Measurements from ENCODE around the gene DHRS13.
"Not testable (repeated sequence)": the region's sequence is repeated elsewhere in the genome, so short reads cannot be mapped to it uniquely, and the experiment has no call there.

The DHRS13 gene

DNA sequence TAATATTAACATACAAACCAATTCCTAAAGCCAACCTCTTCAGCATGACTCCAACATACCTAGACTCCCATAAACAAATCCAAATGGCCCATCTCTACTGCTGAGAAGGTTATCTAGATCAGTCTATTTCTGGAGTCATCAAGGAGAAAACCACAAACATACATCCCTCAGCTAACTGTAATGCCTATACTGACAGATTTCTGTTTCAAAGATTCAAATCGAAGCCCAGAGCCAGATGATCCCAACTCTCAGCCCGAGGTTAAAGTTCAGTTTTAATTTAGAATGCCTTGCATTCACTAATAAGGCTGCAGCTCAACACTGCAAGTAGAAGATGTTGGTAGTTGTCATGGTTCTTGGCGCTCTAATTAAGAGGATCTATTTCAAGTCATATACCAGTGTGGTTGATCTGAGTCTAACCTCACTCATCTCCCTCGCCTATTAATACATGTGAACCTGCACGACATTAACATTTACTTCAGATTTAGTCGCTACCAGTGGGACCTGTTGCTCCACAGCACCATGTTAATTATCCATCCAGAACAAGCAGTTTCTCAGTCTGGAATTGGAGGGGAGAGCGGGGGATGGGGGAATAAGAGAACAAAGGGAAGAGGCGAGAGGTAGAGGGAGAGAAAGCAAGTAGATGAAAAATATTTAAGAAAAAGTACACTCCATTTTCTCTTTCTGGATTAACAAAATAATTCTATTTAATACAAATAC is 33.0 kb upstream of the DHRS13 start:
- DNase-seq (ENCODE audit: low spot score), result no peak

DNA sequence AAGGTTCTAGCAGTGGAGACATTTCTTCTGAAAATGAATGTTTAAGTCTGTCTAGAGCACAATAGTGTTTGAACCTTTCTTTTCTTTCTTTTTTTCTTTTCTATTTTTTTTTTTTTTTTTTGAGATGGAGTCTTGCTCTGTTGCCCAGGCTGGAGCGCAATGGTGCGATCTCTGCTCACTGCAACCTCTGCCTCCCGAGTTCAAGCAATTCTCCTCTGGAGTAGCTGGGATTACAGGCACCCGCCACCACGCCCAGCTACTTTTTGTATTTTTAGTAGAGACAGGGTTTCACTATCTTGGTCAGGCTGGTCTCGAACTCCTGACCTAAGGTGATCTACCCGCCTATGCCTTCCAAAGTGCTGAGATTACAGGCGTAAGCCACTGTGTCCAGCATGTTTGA is 31.6 kb upstream of the DHRS13 start:
- not testable (repeated sequence) for DNase-seq (ENCODE audit: low spot score)

DNA sequence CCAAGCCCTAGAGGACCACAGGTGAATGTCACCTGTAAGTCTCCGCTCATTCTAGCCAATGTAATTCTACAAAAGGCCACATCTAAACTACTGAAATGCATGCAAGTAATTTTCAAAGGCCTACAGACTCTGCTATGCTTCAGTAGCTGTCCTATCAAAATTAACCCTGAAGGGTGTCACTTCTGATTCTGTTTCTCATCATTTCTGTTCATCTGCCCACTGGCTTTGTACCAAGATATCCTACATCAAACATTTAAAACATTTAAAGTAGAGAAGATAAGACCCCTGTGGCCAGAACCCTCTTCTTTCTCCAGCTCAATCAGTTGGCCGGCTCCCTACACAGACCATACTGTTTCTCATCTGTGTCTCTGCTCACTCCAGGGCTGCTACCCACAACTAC is 26.9 kb upstream of the DHRS13 start:
- no peak for DNase-seq (ENCODE audit: low spot score)

DNA sequence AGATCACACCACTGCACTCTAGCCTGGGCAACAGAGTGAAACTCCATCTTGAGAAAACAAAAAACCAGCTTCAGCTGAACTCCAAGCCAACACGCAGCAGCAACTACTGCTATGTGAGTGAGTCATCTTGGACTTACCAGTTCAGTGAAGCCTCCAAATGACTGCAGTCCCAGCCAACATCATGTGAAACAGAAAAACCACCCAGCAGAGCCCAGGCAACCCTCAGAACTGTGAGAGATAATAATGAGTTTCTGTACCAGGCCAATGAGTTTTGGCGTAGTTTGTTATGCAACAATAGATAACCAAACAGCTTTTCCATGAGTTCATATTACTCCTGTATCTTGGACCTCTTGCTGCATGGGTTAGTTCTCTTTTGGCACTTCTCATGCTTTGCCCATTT is 25.2 kb upstream of the DHRS13 start:
- DNase-seq (ENCODE audit: low spot score), result no peak

DNA sequence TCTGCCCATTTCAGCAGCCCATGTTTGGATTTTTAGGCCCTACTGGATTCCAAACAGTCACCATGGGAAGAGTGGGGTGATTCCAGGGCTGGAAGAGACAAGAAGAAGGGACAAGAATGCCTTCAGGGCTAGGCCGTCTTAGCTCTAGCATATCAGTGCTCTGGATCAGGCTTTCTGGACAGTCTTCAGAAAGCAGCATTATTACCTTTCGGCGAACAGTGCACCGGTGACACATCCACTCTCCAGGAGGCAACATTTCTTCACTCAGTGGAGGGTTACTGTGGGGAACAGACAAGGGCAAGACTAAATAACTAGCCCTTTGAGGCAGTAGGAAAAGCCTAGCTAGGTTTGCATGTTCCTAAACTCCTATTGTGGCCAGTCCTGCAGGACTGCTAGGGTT is 23.9 kb upstream of the DHRS13 start:
- no peak for DNase-seq (ENCODE audit: low spot score)

DNA sequence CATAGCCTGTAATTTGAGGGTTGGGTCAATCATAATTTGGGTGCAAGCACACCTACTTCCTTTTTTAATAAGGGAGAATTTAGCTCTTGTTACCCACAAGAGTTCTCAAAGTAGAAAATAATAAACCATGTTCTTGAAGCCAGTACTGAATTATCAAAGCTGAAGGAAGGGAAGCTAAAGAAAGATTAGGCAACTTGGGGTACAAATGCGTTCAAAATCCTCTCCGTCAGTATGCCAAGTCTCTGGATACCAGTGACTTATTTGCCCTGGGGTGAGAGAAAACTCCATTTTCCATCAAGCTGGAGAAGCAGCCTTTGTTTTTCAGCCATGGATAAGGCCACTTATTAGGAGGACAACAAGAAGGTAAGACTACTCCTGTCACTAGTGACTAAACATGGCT is 23.5 kb upstream of the DHRS13 start:
- DNase-seq (ENCODE audit: low spot score), result no peak

DNA sequence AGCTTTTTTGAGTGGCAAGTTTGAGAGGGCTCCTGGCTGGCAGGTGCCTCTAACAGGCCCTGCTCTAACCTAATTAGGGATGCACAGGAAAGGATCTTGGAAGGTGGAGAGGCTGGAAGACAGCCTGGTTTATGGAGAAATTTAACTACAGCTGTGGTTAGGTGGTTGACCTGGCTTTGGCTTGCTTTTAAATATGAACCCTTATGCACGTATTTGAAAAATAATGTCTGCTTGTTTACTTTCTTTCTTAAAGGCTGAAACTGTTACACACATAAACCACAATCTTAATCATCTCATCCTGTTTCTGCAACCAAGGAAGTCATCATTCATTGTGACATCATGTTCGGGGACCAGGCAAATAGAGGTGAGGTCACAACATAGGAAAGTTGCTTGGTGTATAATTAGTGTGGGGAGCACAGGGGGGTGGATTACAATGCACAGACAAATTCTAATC is 23.1 kb upstream of the DHRS13 start:
- DNase-seq (ENCODE audit: low spot score), result peak; percentile 85

DNA sequence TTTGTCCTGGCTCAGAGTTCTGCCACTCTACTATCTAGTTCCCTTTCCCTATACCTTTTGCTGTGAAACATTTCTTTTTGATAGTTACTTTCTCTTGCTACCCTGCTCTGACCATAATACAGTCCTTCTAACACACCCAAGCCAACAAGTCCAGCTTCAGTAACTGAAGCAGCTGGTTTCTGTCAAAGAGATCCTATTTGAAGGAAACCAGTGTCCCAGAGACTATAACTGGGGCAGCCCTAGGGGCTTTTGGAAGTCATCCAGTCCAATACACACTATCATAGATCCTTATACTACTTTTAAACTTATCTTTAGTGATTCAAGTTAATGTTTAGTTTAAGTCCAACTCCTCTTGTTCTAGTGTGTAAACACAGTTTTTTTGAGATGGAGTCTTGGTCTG is 17.3 kb upstream of the DHRS13 start:
- DNase-seq (ENCODE audit: low spot score), result no peak

DNA sequence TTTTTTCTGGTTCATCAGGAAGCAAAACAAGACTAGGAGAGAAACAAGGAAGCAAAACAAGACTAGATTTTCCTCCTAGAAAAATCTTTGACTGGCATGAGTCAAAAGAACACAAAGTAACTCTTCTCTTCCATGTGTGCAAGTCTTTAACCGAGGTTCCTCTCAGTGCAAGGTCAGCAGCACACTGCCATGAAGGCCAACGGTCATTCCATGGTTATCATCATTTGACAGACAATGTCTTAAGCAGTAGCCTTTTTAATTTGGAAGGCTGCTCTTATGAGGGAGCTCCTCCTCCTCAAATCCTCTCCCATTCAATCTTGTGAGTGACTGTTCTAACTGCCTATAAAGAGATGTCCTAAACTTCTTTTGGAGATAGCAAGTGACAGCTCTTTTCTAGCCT is 15.4 kb upstream of the DHRS13 start:
- no peak for DNase-seq (ENCODE audit: low spot score)

DNA sequence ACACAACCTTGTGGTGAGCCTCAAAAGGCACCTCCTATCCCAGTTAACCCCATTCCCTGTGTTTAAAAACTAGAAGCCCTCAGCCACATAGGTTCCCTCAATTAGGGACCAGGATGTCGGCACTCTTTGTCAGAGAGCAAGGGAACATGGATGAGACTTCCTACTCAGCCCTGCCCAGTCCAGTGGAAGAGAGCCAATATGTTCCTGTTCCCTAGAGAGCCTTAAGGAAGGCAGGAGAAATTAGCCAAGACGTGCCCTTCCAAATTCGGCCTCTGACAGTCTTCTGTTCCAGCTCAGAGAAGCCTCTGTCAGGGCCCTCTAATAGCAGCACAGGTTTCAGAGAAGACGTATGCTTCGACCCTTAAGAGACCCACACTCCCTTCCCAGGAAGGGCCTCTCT is 14.6 kb upstream of the DHRS13 start:
- DNase-seq (ENCODE audit: low spot score), result no peak

DNA sequence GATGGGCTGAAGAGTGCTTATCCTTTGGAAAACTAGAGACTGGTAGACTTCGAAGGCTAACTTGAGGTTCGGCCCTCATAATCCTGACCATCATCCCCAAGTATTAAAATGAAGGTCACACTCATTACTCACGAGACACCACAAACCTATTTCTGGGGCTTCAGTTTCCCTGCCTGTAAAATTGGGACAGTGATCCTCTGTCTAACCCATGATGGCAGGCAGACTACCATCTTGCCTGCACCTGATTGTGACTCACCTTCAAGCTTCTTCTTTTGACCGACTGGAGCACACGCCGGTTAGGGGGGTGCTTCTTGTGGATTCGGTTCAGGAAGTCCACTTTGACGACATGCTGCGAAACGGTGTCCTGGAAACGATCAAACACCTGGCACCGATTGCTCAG is 14.2 kb upstream of the DHRS13 start:
- DNase-seq (ENCODE audit: low spot score), result no peak

DNA sequence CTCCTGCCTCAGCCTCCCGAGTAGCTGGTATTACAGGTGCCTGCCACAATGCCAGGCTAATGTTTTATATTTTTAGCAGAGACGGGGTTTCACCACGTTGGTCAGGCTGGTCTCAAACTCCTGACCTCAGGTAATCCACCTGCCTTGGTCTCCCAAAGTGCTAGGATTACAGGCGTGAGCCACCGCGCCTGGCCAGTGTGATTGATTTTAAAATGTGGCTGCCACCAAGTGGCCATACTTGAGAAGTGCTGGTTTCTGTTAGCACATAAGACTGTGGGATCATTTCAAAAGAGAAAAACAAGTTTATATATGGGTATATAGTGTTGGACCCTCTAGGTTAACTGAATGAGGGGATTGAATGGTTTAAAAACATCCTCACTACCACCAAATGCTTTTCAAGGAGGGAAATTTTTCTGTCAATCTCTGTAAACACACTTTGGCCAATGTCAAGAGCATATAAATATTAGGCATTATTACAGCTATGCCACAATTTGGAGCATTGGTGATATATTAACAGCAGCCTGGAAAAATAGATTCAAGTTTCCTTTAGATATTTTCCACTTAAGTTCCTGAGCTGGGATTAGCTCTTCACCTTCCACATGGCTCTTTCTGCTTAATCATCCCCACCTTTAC is 13.5 kb upstream of the DHRS13 start:
- DNase-seq (ENCODE audit: low spot score), result no peak

DNA sequence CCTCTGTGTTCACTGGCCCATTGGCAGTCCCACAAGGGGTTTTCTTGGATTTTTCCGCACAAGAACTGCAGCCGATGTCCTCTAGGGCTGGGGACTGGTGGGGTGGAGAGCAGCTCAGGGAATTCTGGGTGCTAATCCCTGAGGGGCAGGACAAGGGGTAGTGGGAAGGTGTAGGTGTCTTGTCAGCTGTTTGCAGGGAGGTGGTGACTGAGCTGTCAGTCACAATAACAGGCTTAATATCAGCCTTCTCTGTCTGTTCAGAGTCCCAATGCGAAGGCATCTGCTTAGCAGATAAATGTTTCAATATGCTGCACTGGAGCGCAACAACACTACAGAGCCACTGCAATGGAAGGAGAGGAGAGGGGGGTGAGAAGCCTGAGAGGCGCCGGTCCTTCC is 10.1 kb upstream of the DHRS13 start:
- no peak for DNase-seq (ENCODE audit: low spot score)

DNA sequence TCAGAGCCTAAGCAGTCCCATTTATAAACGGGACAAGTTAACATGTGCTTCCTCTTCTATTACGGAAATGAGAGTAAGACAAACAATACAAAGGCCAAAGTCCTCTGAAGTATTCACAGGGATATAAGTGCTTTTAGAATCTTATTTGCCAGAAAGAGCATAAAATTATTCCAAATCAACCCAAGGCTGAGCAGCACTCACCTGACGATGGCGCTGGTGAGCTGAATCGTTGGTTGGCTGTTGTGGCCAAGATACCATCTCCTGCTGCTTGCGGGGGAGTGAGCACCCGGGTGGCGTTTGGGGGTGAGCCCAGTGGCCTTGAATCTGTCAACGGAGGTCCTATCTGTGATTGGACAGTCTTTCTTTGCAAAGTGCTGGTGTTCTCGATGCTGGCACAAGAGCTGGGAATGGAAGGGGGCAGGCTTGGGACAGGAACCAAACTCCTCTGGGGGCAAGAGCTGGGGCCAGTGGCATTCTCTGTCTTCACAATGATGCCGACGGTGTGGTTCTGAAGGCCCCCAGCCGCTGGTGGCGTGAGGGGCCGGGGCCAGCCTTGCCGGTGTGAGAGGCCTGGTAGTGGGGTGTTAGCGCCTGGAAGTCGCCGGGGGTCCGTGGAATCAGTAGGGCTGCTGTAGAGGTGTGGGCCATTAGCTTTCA is 9.5 kb upstream of the DHRS13 start:
- no peak for DNase-seq (ENCODE audit: low spot score)

DNA sequence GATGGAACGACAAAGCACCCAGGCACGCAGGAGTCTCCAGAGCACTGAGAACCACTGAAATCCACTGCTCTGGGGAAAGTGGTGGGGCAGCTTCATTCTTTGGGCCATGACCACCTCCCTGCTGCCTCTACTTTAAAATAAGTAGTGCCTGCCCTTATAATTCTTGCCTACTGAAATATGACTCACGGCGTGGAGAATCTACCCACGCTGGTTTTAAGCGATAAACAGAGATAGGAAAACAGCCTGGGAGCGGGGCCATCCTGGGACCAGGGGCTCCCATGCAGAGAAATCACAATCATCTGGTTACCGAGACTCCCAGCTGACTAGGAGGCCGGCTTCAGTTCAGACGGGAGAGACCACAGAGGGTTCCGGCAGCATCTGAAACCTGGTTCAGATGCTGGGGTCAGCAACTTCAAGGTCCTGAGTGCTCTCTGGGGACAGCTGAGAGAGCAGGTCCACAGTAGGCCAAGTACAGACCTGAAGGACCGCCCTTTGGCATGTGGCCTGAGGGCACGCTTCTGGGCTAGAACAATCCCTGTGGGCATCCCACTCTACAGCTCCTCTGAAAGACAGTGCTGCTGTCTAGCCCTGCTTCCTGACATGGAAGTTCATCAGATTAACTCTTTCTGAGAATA is 8.6 kb upstream of the DHRS13 start:
- DNase-seq (ENCODE audit: low spot score), result no peak

DNA sequence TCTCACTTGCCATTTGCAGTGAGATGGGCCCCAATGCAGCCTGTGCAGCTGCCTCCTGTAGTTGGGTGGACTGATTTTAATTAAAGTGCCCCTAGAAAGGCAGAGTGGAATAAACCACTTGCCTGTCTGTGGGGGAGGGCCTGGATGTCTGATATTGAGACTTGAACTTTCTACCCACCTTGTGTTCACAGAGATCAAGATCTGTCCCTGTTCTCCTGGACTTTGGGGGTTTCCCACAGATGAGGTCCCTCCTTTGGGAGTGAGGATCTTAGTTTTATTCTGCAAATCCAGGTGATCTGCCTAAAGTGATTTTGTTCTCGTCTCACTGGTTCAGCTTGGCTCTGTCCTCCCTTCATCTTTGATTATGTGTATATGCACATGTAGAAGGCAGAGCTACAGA is 7.7 kb upstream of the DHRS13 start:
- no peak for DNase-seq (ENCODE audit: low spot score)

DNA sequence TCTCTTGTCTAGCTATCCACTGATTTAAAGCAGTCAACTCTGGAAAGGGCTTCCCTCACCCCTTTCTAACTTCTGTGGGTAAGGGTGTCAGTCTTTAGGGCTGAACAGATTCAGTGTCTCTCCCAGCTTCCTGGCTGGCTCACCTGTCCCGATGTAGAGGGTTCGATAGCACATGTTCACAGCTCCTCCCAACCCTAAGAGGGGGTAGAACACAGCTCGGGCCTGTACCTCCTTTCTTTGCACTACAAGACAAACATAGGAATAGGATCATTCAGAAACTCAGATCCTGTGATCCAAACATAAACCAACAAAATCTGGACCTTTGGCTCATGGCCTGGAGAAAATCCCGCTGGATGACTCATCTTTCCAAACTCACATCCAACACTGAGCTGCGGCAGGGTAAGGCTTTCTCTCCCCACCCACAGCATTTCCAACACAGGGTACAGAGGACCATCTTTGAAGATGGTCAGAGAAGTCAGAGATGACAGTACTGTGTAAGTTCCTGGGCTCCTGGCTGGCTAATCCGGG is 5.8 kb upstream of the DHRS13 start:
- no peak for DNase-seq (ENCODE audit: low spot score)

DNA sequence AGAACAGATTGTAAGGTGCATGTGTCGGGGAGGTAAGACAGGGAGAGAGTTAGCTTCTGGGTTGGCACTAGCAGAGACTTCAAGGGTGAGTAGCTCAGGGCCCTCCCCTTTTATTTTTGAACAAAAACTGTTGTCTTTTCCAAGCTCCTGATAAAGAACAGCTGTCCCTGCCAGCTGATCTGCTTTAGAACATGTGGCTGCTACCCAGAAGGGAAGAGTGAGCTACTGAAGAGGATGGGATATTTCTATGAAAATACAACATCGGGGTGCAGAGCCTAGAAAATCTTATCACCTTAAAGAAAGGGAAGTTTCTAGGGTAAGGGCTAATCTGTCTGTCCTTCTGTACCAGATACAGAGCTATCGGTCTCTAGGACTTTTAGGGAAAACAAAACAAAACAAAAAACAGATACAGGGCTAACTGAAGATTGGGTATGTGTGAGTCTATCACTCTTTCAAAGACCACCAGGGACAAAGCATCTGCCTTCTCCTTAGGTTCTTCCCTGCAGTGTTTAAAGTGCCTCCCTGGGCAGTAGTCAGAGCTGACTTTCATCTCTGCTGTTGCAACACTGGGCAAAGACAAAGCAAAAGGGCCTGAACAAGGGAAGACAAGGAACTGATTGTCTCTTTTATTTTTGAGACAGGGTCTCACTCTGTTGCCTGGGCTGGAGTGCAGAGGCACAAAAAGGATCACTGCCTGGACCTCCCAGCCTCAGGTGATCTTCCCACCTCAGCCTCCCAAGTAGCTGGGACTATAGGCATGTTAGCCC is 5.0 kb upstream of the DHRS13 start:
- DNase-seq (ENCODE audit: low spot score), result no peak

DNA sequence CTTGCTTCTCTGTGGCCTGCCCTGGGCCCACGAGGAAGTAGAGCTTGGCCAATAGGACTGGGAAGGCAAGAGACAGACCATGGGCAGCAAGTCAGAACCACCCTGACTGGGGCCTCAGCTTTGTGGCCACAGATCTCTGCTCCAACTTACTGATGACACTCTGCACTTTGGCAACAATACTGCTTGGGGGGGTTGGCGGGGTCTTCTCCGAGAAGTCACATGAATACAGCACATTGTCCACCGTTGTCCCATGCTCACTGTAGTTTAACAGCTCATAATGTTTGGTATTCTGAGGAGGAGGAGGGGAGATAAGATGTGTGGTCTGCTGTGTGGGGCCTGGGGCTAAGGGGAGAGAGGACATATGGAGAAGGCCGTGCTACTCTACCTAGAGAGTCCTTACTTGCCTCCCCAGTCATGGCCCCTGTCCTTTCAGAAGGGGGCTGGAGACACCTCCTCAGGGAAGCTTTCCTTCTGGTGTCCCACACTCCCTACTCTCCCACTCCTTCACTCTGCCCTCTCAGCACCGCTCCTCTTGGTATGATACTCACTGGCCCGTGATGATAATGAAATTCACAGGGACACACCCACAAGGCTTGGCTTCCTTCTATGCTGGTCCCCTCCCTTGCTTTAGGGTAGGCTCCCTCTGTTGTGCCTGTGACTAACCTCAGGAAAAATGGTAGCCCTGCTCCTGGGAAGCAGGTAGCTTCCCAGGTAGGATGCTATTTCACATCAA is 4.0 kb upstream of the DHRS13 start:
- no peak for DNase-seq (ENCODE audit: low spot score)

DNA sequence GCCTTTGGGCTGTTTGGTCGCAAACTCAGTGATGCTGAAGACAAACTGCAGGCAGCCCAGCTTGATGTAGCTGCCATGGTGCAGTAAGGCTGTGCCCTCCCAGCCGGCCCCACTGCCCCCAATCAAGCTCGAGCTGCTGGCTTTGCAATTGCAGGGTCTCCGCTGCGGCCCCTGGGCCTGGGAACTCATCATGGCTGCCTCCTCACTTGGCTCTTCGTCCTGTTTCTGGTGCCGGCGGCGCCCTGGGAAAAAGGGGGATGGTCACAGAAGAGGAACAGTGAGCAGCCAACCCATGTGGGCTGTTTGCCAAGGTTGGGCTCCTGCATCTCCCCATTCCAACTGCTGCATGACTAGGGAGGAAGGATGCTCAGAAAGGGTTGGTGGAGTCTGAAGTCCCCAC is 3.4 kb upstream of the DHRS13 start:
- no peak for DNase-seq (ENCODE audit: low spot score)

DNA sequence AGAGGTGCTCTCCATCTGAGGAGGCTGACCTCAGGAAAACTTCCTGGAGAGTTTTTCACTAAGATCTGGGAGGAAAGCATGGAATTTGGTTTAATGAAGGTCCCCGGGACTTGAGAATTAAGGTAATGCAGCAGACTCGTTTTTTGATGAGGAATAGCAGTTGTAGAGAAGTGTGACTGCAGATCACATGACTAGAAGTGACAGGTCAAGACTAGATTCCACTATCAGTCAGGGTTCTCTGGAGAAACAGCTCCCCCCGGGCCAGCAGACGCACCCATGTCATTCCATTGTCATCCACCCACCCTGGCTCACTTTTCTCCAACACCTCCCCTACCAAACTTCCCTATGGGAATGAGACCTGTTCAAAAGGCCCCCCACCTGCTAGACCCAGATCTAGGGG is 1.9 kb upstream of the DHRS13 start:
- DNase-seq (ENCODE audit: low spot score), result no peak

DNA sequence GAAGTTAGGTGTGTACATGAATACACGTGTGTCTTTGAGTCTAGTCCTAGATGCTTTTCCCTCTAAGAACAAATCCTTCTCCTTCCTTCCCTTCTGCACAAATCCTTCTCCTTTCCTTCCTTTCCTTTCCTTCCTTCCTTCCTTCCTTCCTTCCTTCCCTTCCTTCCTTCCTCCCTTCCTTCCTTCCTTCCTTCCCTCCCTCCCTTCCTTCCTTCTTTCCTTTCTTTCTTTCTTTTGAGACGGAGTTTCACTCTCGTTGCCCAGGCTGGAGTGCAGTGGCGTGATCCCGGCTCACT is 615 bp upstream of the DHRS13 start:
- not testable (repeated sequence) for DNase-seq (ENCODE audit: low spot score)
